Endometrial microvascular endothelial cells (primary cell): ENCODE results near the gene LRPAP1. TPM values are rescaled to one million over a fixed set of nuclear protein-coding genes. Genes with fewer than 3 reads are reported as not detected.
"Not testable (repeated sequence)": the region's sequence is repeated elsewhere in the genome, so short reads cannot be mapped to it uniquely, and the experiment has no call there.

Experiments
- in situ Hi-C: cut with HindIII; loops from 2 replicates; pipeline ENCODE4 v1.10.0; 2017; ENCODE audit warnings: low sequenced_read_pairs, low pct_unique_long_range_greater_than_20kb; ENCODE audit errors: inconsistent ontology term
- total RNA-seq: library from RNA; depleted of rRNA; stranded (reverse); fragments of >200 nt; gene quantifications from one replicate; pipeline ENCODE4 v1.2.3, GENCODE V29; 2015; ENCODE audit errors: inconsistent ontology term

The LRPAP1 gene, protein sequence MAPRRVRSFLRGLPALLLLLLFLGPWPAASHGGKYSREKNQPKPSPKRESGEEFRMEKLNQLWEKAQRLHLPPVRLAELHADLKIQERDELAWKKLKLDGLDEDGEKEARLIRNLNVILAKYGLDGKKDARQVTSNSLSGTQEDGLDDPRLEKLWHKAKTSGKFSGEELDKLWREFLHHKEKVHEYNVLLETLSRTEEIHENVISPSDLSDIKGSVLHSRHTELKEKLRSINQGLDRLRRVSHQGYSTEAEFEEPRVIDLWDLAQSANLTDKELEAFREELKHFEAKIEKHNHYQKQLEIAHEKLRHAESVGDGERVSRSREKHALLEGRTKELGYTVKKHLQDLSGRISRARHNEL
- 160 TPM for total RNA-seq

DNA sequence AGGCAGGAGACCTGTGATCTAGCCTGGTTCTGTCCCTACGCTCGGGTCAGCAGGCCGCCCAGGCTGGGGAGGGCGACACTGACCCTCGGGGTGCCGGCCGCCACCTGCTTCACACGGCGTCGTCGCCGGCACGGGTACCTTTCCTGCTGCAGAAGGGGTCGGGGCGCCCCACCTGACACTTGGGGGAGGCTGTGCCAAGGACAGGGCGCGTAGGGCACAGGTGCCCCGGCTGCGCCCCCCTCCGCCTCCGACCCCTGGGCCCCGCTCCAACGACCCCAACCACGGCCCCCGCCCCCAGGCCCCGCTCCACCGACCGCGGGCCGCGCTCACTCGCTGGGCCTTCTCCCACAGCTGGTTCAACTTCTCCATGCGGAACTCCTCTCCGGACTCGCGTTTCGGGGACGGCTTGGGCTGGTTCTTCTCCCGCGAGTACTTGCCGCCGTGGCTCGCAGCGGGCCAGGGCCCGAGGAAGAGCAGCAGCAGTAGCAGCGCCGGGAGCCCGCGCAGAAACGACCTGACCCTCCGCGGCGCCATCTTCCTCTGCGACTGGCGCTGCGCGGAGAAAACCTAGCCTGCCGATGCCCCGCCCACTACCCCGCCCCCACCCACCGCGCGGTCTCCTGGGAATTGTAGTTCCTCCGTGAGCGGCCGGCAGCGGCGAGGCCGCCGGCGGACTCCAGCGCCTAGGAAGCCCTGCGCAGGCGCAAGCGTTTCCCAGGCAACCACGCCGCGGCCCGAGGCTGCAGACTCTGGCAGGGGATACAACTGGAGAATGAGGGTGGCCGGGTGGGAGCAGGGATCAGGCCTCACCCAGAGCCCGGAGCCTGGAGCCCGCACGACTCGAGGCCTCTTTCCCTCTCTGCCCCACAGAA lies at the start of gene LRPAP1:
Gene LRPAP1 (minus strand): TSS at position 544 of the 872 bp plus-strand sequence. CDS start 10 bp downstream, at position 534.
- in situ Hi-C loops, result no loop called here

DNA sequence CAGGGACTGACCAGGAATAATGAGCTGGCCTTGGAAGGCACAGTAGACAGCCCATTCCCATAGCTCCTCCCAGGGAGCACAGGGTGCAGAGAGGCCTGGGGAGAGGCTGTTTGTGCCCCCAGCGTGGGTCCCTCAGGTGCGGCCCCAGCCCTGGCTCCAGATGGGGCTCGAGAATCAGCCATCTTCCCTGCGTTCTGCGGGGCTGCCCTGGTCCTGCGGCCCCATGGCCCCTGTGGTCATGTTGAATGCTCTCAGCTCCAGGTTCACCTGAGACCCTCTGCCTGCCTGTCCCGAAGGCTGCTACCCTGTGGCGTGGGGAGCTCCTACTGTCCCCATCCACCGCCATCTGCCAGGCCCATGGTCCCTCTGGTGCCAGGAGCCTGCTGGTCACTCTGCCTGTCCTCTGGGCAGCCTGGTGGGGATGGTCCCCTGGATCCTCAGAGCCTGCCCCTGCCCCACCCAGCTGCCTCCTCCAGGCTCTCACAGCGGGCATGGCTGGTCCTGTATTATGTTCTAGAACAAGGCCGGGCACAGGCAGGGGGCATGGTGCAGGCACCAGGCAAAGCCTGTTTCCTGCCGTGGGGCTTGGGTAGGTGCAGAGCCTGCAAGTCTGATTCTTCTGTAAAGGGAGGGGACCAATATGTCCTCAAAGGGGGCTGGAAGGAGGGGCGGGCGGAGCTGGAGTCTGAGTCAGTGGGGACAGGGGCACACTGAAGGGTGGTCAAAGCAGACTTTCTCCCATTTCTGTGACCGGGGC lies 49.3 kb upstream of the LRPAP1 start:
- in situ Hi-C loops, result not testable (repeated sequence)

DNA sequence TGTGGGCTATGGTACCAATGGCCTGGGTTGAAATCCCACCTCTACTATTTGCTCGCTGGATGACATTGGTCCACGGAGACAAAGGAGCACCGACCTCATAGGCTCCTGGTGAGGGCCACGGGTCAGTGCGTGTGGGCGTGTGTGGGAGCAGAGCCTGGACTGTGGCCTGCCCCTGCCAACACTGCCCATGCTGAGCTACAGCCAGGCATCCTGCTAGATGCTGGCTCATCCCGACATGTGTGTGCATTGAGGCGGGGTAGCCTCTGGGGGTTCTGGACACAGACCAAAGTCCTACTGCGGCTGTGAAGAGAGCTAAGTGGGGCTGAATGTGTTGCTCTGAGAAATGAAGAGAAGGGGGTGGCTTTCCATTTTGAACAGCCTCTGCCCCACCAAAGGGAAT lies 48.6 kb upstream of the LRPAP1 start:
- in situ Hi-C loops, result not testable (repeated sequence)

DNA sequence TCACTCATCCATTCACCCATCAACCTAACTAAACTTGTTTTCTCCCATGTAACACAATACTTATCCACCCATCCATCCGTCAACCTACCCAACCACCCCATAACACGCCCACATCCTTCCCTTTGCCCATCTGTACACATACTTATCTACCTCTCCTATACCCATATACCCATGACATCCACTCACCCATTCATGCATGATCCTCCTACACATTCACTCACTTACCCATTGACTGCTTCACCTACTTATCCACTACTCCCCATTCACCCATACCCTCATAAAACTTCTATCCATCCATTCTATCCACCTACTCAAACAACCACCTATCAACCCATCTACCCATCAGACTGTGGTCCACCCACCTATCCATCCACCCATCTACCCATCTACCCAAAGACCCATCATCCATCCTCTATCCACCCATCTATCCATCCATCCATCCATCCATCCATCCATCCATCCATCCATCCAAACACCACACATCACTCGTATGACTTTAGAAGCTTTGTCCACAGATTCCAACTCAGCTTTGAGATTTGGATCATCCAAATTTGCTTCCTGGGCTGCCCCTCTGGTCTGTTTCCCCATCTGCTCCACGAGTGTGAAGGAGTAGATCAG lies 46.4 kb upstream of the LRPAP1 start:
- in situ Hi-C loops, result not testable (repeated sequence)

DNA sequence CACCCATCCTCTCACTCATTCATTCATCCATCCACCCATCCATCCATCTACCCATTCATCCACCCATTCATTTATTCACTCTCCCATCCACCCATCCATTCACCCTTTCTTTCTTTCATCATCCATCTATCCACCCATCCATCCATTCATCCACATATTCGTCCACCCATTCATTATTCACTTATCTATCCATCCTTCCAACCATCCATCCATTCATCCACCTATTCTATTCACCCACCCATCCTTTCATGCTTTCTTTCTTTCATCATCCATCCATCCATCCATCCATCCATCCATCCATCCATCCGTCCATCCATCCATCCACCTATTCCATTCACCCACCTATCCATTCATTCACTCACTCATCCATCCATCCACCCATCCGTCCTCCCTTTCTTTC lies 45.8 kb upstream of the LRPAP1 start:
- in situ Hi-C loops, result not testable (repeated sequence)

DNA sequence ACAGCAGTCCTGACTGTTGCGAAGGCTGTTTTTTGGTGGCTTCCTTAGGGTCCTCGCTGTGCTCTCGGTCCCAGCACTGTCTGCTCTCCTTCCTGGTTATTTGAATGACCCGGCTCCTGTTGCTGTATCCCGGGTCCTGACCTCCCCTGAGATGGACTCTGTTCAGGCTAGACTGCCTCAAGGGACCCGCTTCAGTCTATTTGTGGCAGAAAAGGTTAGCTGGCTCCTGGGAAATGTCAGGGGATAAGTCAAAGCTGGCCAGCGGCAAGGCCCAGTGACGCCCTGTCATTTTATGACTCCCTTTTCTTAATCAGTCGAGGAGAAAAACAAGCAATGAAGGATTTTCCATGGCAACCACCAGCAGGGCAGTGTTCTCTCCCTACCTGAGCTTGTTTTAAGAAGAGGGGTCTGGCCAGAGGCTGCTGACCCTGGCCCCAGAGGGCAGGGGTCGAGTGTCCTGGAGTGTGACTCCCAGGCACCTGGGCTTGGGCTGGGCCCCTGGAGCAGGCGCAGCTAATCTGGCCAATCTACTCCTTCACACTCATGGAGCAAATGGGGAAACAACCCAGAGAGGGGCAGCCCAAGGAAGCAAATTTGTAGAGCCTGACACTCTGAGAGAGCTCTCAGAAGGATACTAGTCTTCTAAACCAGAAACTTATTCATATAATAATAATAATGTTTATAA lies 45.1 kb upstream of the LRPAP1 start:
- in situ Hi-C loops, result not testable (repeated sequence)

DNA sequence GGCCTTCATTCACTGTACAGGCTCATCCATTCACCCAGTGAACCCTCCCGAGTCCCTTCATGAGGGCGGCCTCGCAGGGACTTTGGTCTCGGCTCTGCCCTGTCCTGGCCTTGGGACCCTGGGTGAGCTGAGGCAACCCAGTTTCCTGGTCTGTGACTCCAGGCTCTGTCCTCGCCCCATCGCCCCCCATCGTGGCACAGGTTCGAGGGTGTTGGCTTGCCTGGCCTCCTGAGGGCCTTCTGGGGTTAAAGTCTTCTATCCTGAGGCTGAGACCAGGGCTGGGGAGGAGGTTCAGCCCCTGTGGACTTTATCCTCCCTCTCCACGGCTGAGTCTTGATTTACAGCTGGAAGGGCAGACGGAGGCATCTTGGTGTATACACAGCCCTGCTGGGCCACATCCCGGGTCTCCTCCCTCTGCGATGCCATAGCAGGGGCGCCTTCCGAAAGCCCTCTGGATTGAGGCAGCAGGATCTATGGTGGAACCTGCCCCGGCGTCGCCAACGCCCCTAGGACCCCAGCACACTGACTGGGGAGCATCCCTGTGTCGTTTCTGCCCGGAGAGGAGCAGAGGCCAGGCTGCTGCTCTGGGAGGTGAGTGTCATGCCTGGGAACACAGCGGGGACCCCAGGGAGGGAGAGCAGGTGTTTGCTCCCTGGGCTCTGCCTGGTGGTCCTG lies 44.4 kb upstream of the LRPAP1 start:
- in situ Hi-C loops, result not testable (repeated sequence)

DNA sequence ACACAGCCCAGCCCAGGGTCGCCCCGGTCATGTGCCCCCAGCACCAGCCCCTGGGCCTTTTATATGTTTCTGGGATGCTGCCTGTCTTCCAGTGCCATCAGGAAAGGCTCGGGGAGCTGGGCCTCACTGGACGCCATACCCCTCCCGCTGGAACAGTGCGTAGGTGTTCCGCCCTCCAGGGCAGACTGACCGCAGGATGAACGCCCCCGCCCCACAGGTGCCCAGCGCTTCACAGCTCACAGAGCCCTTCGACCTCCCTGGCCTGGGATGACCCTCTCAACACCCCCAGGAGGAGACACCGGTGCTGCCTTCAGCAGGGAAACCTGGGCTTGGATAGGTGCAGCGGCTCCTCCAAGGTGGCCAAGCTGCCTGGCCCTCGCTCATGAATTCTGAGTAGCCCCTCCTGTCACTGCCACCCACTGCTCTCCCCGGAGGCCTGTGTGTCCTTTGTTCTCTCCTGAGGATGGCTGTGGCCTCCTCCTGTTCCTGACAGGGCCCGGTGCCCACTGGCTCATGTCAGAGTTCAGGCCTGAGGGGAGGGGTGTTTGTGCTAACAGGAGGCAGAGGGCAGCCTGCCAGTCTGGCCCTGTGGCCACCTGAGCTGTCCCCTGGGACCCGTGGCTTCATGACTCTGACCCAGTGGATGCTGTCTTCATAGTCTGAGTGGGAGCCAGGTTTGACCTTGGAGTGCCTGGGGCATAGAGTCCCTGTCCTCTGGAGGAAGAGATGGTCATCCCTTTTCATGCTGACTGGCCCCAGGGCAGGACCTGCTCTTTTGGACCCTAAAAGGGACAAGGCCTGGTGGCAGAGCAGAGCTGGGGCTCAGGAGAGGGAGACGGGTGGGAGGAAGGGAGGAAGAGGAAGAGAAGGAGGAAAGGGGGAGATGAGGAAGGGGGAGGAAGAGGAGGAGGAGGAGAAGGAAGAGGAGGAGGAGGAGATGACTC lies 43.5 kb upstream of the LRPAP1 start:
- in situ Hi-C loops, result not testable (repeated sequence)

DNA sequence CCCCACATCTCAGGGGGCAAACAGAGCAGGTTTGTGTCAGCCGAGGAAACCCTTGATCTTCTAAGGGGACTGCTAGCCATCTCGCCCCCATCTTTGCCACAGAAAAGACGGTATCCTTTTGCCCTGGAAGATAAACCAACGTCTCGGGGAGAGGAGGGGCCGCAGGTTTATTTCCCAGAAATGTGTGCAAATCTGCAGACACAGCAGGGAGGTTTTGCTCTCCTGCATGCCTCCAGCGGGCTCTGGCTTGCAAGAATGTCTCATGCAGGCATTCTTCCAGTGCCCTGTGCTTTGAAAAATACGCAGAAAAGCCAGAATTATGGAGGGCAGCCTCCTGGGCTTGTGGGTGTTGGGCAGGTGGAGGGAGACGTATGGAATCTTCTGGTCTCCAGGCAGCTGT lies 42.6 kb upstream of the LRPAP1 start:
- in situ Hi-C loops, result not testable (repeated sequence)

DNA sequence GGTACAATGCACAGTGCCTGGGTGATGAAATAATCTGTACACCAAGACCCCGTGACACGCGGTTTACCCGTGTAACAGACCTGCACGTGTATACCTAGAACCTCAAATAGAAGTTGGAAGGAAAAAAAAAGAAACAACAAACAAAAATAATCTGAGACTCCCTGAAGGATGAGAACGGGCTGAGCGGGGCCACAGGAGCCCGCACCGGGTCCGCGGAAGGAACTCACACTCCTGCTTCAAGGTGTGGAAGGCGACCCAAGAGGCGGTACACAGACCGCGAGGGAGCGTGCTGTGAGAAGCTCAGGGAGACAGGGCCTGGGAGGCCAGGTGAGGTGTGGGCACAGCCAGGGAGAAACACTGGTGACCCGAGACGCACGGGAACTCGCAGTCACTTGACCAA lies 42.1 kb upstream of the LRPAP1 start:
- in situ Hi-C loops, result not testable (repeated sequence)

DNA sequence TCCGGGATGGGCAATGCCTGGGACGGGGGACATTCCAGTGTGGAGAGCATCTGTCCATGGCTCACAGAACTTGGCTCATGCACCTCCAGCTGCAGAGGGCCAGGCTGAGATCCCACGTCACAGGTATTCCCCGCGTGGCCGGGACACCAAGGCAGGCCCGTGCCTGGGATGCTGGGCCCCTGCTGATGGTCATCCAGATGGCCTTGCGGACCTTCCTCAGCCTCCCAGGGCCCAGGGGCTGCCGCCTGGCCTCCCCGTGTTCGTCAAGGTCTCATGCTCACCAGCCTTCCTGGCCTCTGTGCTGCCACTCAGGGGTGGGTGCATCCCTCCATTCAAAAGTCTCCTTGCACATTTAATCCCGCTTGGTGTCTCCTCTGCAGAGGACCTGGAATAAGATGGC lies 40.9 kb upstream of the LRPAP1 start:
- in situ Hi-C loops, result no loop called here

DNA sequence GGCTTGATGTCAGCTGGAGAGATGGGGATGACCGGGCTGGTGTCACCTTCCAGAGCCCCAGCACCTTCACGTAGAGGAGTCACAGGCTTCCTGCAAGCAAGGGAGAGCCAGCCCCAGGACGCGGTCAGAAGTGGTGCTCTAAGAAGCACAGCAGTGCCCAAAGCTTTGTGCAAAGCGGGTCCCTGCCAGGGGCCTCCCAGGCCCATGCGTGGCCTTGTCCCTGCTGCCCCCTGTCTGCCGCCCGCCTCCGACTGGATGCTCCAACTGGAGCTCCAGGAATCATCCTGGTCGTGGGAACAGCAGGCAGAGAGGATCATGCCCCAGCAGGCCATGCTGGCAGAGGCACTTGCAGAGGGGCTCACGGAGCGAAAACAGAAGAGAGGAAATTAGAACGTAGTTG lies 40.1 kb upstream of the LRPAP1 start:
- in situ Hi-C loops, result no loop called here

DNA sequence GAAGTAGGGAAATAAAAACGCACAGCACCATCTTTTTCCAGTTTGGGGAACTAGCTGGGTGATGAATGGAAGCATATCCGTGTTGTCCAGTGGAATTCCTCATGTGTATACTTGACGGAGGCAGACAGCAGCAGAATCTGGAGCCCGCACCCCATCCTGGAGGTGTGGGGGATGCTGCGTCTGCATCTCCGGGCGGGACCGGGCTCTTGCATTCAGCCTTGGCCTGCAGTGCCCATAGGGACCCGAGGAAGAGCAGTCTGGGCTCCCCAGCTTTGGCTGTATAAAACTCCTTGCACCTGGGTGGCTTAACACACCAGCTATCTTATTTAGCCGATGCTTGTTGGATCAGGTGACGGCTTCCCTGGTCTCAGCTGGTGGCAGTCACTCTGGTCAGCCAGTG lies 39.7 kb upstream of the LRPAP1 start:
- in situ Hi-C loops, result no loop called here

DNA sequence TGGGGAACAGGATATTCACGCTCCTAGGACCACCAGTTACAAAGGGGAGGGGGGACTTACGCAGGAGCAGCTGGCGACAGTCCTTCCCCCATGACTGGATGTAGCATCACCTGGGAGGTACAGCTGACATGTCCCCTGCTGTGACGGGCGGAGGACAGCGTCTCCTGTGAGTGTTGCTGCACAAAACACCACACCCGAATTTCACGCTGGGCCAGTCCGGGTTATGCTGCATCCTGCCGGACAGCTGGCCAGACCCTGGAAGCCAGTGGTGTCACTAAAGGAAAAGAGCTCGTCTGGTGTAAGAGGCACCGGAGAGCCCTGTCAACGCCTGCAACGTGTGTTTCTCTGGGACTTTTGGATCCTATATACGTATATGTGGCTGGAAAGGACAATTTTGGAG lies 38.7 kb upstream of the LRPAP1 start:
- in situ Hi-C loops, result not testable (repeated sequence)

DNA sequence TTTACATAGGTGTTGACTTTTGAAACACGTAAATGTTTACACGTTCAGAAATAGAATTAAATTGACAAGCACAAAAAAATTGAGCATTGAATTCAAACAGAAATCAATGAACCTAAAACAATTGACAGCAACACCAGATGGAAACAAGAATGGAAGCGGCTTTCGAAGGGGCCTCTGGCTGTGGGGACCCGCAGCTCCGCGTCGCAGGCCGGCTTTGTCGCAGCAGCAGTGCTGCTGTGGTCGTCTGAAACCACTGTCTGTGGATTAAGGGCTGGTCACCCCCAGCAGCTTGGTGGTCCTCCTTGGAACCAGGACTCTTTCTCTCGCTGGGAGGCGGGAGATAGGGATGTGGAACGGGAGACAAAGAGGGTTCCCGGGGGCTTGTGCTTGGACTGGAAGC lies 37.4 kb upstream of the LRPAP1 start:
- in situ Hi-C loops, result not testable (repeated sequence)

DNA sequence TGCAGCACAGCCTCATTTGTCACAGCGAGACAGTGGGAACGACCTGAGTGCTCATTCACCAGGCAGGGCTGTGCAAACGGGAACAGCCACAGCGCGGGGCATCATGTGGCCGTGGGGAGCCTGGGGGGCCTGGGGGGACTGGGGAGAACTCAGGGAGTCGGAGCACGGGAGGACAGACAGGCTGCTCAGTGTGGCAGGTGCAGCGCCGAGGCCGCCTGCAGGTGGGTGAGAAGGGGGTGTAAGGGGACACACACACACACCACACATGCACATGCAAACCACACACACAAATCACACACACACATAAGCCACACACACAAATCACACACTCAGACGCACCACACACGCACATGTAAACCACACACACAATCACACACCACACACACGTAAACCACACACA lies 34.5 kb upstream of the LRPAP1 start:
- in situ Hi-C loops, result not testable (repeated sequence)

DNA sequence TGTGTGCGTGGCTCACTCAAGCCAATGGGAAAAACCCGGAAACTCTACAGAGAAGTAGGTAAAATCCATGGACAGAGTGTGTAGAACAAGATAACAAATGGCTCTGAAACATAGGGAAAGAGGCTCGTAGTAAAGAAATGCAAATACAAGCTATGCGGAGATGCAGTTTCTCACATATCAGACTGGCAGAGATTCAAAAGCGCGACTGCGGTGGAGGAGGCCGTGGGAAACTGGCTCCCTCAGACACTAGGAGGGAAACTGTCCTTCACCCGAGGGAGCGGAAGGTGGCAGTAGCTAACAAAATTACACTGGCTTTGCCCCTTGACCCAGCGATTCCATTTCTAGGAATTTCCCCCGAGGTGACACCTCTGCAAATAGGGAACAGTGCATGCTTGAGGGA lies 34.1 kb upstream of the LRPAP1 start:
- in situ Hi-C loops, result not testable (repeated sequence)
